WTC11 (cell line): ENCODE measurements around the gene VPS18. TPM values are rescaled to one million over a fixed set of nuclear protein-coding genes. Genes with fewer than 3 reads are reported as not detected.

Source experiments
- ATF1 ChIP-seq: sonication (generic); formaldehyde crosslinking; IDR thresholded peaks from 2 replicates; pipeline ENCODE4 v1.8.1; 2023; ENCODE audit warnings: mild to moderate bottlenecking, moderate library complexity, missing genetic modification reagents
- ELF4 ChIP-seq: sonication (generic); formaldehyde crosslinking; IDR thresholded peaks from 2 replicates; pipeline ENCODE4 v1.8.1; 2022; ENCODE audit warnings: low read depth, mild to moderate bottlenecking, moderate library complexity, missing genetic modification reagents
- FOXJ3 ChIP-seq: sonication (generic); formaldehyde crosslinking; IDR thresholded peaks from 2 replicates; pipeline ENCODE4 v1.9.0; 2021; ENCODE audit warnings: missing genetic modification reagents, mild to moderate bottlenecking, borderline replicate concordance
- GABPB1 ChIP-seq: sonication (generic); formaldehyde crosslinking; IDR thresholded peaks from 2 replicates; pipeline ENCODE4 v1.8.1; 2023; ENCODE audit warnings: mild to moderate bottlenecking, missing genetic modification reagents
- GRHL2 ChIP-seq: fragments of 250-450 bp; sonication (Bioruptor Pico); IDR thresholded peaks from 2 replicates; pipeline ENCODE4 v1.8.0; 2022; ENCODE audit warnings: mild to moderate bottlenecking, moderate library complexity; ENCODE audit not compliant: insufficient replicate concordance, severe bottlenecking
- JAZF1 ChIP-seq: fragments of 250-450 bp; sonication (Bioruptor Pico); IDR thresholded peaks from 2 replicates; pipeline ENCODE4 v1.9.0; 2021; ENCODE audit warnings: moderate library complexity, mild to moderate bottlenecking, inconsistent platforms
- NFATC4 ChIP-seq: fragments of 250-450 bp; sonication (Bioruptor Pico); IDR thresholded peaks from 2 replicates; pipeline ENCODE4 v1.9.0; 2021; ENCODE audit warnings: mild to moderate bottlenecking
- NR2C2 ChIP-seq: sonication (generic); formaldehyde crosslinking; IDR thresholded peaks from 2 replicates; pipeline ENCODE4 v1.8.0; 2022; ENCODE audit warnings: mild to moderate bottlenecking, missing genetic modification reagents
- SP1 ChIP-seq: sonication (generic); formaldehyde crosslinking; conservative IDR thresholded peaks from 2 replicates; pipeline ENCODE4 v1.8.1; 2022; ENCODE audit warnings: missing genetic modification reagents
- ZNF121 ChIP-seq: sonication (generic); formaldehyde crosslinking; IDR thresholded peaks from 2 replicates; pipeline ENCODE4 v1.8.0; 2023; ENCODE audit warnings: missing genetic modification reagents
- ZNF219 ChIP-seq: sonication (generic); formaldehyde crosslinking; IDR thresholded peaks from 2 replicates; pipeline ENCODE4 v1.8.0; 2023; ENCODE audit warnings: missing genetic modification reagents, mild to moderate bottlenecking, borderline replicate concordance
- ZNF232 ChIP-seq: sonication (generic); formaldehyde crosslinking; IDR thresholded peaks from 2 replicates; pipeline ENCODE4 v1.8.0; 2022; ENCODE audit warnings: mild to moderate bottlenecking, missing genetic modification reagents
- ZNF671 ChIP-seq: fragments of 250-450 bp; sonication (Bioruptor Pico); IDR thresholded peaks from 2 replicates; pipeline ENCODE4 v1.8.0; 2021; ENCODE audit warnings: mild to moderate bottlenecking
- total RNA-seq: library from RNA; stranded (reverse); gene quantifications from 3 replicates; pipeline ENCODE4 v1.2.3, GENCODE V29; 2021
- TF ChIP-seq, protein P1 (sequence below): sonication (generic); formaldehyde crosslinking; IDR thresholded peaks from 2 replicates; pipeline ENCODE4 v1.8.1; 2023; ENCODE audit warnings: mild to moderate bottlenecking, missing genetic modification reagents, moderate library complexity
- TF ChIP-seq, protein P2 (sequence below): sonication (generic); formaldehyde crosslinking; IDR thresholded peaks from 2 replicates; pipeline ENCODE4 v1.8.1; 2022; ENCODE audit warnings: low read depth, missing genetic modification reagents, borderline replicate concordance
- TF ChIP-seq, protein P3 (sequence below): fragments of 250-450 bp; sonication (Bioruptor Pico); IDR thresholded peaks from 2 replicates; pipeline ENCODE4 v2.1.2; 2022; ENCODE audit warnings: mild to moderate bottlenecking, moderate library complexity
- TF ChIP-seq, protein P4 (sequence below): fragments of 250-450 bp; sonication (Bioruptor Pico); conservative IDR thresholded peaks from 2 replicates; pipeline ENCODE4 v1.9.0; 2021; ENCODE audit warnings: mild to moderate bottlenecking
- TF ChIP-seq, protein P5 (sequence below): sonication (generic); formaldehyde crosslinking; IDR thresholded peaks from 2 replicates; pipeline ENCODE4 v1.8.1; 2023; ENCODE audit warnings: mild to moderate bottlenecking, moderate library complexity, missing genetic modification reagents
- TF ChIP-seq, protein P6 (sequence below): fragments of 200-600 bp; IDR thresholded peaks from 2 replicates; pipeline ENCODE4 v1.8.0; 2022; ENCODE audit warnings: antibody characterized with exemption
- TF ChIP-seq, protein P7 (sequence below): sonication (generic); formaldehyde crosslinking; conservative IDR thresholded peaks from 2 replicates; pipeline ENCODE4 v1.8.1; 2023; ENCODE audit warnings: mild to moderate bottlenecking, low read depth, missing genetic modification reagents, moderate library complexity
- TF ChIP-seq, protein P8 (sequence below): fragments of 250-450 bp; sonication (Bioruptor Pico); IDR thresholded peaks from 2 replicates; pipeline ENCODE4 v1.9.0; 2021; ENCODE audit warnings: mild to moderate bottlenecking, borderline replicate concordance

VPS18 gene
- total RNA-seq, 1 experiment from 2014 or later, result 27.3 TPM

DNA sequence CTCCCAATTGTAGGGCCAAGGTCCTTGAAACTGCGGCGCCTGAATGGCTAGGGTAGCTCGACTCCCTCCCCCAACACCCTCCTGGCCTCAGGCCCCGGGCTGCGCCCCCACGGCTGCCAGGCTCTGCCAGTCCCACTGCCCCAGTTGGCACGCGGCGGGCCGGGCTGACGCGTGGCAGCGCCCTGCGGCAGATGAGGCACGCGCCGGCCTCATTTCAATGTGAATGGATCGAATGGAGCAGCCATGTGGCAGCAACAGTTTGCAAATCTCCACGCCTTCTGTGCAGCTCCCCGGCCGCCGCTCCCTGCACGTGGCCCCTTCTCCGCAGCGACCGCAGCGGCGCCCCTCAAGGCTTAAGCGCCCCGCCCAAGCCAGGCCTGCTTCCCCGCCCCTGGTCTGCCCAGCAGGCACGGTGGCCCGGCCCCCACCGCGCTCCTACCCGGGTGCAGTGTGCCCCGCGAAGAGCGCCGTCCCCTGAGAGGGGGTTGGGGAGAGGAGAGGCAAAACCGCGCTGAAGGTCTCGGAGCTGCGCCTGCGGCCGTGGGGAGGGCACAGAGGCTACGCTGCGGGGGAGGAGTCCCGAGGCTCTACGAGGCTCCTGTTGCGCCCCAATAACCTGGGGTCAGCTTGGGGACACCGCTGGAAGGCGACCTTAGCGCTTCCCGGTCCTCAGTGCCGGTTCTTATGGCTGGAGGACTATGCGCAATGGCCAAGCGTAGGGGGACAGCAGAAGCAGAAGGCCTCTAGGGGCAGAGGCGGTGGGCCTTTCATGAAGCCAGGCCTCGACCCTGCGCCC lies 31.8 kb downstream of the VPS18 start (continued):
- TF ChIP-seq, protein P1, sequence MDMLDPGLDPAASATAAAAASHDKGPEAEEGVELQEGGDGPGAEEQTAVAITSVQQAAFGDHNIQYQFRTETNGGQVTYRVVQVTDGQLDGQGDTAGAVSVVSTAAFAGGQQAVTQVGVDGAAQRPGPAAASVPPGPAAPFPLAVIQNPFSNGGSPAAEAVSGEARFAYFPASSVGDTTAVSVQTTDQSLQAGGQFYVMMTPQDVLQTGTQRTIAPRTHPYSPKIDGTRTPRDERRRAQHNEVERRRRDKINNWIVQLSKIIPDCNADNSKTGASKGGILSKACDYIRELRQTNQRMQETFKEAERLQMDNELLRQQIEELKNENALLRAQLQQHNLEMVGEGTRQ (CRISPR knock-in tag), result peak; percentile 68
- TF ChIP-seq JAZF1 (CRISPR knock-in tag) (no peak), FOXJ3 (no peak), ZNF671 (no peak), GABPB1 (CRISPR knock-in tag) (no peak), ZNF121 (CRISPR knock-in tag) (no peak), ATF1 (CRISPR knock-in tag) (no peak; the same call in 1 of the 2 replicates), ZNF219 (CRISPR knock-in tag) (no peak), ELF4 (no peak), ZNF232 (CRISPR knock-in tag) (0 out of 2 replicates have a peak, but pooled peaks have one; percentile 86), SP1 (no peak; the same call in 1 of the 2 replicates), GRHL2 (CRISPR knock-in tag) (no peak), NR2C2 (CRISPR knock-in tag) (no peak; the same call in 1 of the 2 replicates), NFATC4 (CRISPR knock-in tag) (no peak)
- TF ChIP-seq, protein P2, sequence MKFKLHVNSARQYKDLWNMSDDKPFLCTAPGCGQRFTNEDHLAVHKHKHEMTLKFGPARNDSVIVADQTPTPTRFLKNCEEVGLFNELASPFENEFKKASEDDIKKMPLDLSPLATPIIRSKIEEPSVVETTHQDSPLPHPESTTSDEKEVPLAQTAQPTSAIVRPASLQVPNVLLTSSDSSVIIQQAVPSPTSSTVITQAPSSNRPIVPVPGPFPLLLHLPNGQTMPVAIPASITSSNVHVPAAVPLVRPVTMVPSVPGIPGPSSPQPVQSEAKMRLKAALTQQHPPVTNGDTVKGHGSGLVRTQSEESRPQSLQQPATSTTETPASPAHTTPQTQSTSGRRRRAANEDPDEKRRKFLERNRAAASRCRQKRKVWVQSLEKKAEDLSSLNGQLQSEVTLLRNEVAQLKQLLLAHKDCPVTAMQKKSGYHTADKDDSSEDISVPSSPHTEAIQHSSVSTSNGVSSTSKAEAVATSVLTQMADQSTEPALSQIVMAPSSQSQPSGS (CRISPR knock-in tag), result no peak
- TF ChIP-seq, protein P3, sequence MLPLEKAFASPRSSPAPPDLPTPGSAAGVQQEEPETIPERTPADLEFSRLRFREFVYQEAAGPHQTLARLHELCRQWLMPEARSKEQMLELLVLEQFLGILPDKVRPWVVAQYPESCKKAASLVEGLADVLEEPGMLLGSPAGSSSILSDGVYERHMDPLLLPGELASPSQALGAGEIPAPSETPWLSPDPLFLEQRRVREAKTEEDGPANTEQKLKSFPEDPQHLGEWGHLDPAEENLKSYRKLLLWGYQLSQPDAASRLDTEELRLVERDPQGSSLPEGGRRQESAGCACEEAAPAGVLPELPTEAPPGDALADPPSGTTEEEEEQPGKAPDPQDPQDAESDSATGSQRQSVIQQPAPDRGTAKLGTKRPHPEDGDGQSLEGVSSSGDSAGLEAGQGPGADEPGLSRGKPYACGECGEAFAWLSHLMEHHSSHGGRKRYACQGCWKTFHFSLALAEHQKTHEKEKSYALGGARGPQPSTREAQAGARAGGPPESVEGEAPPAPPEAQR (CRISPR knock-in tag), result no peak
- TF ChIP-seq, protein P4, sequence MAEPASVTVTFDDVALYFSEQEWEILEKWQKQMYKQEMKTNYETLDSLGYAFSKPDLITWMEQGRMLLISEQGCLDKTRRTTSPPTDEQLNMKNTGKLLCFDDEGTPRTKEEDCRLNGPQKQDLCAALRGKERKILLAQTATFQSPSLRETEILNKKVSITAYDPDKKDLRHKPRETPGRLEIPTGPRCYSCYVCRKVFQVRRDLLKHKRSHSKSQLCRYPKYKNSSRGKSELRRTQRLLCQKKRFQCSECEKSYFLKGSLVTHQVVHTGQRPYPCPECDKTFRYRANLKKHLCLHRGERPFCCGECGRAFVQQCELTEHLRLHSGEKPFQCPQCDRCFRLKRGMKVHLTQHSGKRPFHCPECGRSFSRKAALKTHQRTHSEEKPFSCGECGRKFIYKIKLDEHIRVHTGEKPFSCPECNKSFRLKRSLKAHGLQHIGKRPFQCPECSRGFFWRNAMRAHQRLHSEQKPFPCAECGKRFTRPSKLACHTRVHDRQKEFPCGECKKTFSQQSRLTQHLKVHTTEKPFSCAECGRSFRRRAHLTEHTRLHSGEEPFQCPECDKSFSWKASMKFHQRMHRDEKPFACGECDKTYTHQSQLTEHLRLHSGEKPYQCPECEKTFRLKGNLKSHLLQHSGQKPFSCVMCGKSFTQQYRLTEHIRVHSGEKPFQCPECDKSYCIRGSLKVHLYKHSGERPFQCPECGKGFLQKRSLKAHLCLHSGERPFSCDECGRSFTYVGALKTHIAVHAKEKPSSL (CRISPR knock-in tag), result no peak
- TF ChIP-seq, protein P5, sequence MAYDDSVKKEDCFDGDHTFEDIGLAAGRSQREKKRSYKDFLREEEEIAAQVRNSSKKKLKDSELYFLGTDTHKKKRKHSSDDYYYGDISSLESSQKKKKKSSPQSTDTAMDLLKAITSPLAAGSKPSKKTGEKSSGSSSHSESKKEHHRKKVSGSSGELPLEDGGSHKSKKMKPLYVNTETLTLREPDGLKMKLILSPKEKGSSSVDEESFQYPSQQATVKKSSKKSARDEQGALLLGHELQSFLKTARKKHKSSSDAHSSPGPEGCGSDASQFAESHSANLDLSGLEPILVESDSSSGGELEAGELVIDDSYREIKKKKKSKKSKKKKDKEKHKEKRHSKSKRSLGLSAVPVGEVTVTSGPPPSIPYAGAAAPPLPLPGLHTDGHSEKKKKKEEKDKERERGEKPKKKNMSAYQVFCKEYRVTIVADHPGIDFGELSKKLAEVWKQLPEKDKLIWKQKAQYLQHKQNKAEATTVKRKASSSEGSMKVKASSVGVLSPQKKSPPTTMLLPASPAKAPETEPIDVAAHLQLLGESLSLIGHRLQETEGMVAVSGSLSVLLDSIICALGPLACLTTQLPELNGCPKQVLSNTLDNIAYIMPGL (CRISPR knock-in tag), result peak; percentile 75; the same call in 1 of the 2 replicates
- TF ChIP-seq, protein P6, sequence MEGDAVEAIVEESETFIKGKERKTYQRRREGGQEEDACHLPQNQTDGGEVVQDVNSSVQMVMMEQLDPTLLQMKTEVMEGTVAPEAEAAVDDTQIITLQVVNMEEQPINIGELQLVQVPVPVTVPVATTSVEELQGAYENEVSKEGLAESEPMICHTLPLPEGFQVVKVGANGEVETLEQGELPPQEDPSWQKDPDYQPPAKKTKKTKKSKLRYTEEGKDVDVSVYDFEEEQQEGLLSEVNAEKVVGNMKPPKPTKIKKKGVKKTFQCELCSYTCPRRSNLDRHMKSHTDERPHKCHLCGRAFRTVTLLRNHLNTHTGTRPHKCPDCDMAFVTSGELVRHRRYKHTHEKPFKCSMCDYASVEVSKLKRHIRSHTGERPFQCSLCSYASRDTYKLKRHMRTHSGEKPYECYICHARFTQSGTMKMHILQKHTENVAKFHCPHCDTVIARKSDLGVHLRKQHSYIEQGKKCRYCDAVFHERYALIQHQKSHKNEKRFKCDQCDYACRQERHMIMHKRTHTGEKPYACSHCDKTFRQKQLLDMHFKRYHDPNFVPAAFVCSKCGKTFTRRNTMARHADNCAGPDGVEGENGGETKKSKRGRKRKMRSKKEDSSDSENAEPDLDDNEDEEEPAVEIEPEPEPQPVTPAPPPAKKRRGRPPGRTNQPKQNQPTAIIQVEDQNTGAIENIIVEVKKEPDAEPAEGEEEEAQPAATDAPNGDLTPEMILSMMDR, result no peak
- TF ChIP-seq, protein P7, sequence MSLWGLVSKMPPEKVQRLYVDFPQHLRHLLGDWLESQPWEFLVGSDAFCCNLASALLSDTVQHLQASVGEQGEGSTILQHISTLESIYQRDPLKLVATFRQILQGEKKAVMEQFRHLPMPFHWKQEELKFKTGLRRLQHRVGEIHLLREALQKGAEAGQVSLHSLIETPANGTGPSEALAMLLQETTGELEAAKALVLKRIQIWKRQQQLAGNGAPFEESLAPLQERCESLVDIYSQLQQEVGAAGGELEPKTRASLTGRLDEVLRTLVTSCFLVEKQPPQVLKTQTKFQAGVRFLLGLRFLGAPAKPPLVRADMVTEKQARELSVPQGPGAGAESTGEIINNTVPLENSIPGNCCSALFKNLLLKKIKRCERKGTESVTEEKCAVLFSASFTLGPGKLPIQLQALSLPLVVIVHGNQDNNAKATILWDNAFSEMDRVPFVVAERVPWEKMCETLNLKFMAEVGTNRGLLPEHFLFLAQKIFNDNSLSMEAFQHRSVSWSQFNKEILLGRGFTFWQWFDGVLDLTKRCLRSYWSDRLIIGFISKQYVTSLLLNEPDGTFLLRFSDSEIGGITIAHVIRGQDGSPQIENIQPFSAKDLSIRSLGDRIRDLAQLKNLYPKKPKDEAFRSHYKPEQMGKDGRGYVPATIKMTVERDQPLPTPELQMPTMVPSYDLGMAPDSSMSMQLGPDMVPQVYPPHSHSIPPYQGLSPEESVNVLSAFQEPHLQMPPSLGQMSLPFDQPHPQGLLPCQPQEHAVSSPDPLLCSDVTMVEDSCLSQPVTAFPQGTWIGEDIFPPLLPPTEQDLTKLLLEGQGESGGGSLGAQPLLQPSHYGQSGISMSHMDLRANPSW (CRISPR knock-in tag), result no peak
- TF ChIP-seq, protein P8, sequence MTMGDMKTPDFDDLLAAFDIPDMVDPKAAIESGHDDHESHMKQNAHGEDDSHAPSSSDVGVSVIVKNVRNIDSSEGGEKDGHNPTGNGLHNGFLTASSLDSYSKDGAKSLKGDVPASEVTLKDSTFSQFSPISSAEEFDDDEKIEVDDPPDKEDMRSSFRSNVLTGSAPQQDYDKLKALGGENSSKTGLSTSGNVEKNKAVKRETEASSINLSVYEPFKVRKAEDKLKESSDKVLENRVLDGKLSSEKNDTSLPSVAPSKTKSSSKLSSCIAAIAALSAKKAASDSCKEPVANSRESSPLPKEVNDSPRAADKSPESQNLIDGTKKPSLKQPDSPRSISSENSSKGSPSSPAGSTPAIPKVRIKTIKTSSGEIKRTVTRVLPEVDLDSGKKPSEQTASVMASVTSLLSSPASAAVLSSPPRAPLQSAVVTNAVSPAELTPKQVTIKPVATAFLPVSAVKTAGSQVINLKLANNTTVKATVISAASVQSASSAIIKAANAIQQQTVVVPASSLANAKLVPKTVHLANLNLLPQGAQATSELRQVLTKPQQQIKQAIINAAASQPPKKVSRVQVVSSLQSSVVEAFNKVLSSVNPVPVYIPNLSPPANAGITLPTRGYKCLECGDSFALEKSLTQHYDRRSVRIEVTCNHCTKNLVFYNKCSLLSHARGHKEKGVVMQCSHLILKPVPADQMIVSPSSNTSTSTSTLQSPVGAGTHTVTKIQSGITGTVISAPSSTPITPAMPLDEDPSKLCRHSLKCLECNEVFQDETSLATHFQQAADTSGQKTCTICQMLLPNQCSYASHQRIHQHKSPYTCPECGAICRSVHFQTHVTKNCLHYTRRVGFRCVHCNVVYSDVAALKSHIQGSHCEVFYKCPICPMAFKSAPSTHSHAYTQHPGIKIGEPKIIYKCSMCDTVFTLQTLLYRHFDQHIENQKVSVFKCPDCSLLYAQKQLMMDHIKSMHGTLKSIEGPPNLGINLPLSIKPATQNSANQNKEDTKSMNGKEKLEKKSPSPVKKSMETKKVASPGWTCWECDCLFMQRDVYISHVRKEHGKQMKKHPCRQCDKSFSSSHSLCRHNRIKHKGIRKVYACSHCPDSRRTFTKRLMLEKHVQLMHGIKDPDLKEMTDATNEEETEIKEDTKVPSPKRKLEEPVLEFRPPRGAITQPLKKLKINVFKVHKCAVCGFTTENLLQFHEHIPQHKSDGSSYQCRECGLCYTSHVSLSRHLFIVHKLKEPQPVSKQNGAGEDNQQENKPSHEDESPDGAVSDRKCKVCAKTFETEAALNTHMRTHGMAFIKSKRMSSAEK (CRISPR knock-in tag), result no peak
